IMR-90 (cell line): ENCODE results near the gene MAGOH. TPM values are rescaled to one million over a fixed set of nuclear protein-coding genes. Genes with fewer than 3 reads are reported as not detected.

Experiments
- ATAC-seq: fragments of 200-7000 bp; cut with Tn5 transposase; 2 replicates; pipeline ENCODE4 v1.9.1; 2020; ENCODE audit warnings: low read depth, mild to moderate bottlenecking, moderate library complexity
- Bru-seq: library from RNA; stranded (reverse); fragments of 400-500 nt; gene quantifications from one replicate; lab custom pipeline; 2021; lab: Mats Ljungman, UMichigan
- BruChase-seq, 2 experiments: library from RNA; stranded (reverse); fragments of 400-500 nt; gene quantifications; one replicate each; lab custom pipeline; 2021; lab: Mats Ljungman, UMichigan
- BruUV-seq: library from RNA; stranded (reverse); fragments of 400-500 nt; replicated peaks from 2 replicates; lab custom pipeline; 2021; lab: Mats Ljungman, UMichigan
- CTCF ChIA-PET: fragments of 300-600 bp; formaldehyde crosslinking; extraction: SDS; loops from one replicate; lab custom pipeline; 2021; ENCODE audit warnings: antibody characterized with exemption; lab: Yijun Ruan, JAX
- POLR2A ChIA-PET: fragments of 300-600 bp; sonication (Branson Sonifier 250); formaldehyde crosslinking; loops from one replicate; lab custom pipeline; 2022; ENCODE audit warnings: antibody characterized with exemption; ENCODE audit not compliant: unreplicated experiment; lab: Charles Lee
- DNase-seq: peaks from one replicate; pipeline ENCODE4 v3.0.0; 2013
- H2AFZ ChIP-seq: replicated peaks from 2 replicates; pipeline ENCODE3; 2013; ENCODE audit warnings: low read length, mild to moderate bottlenecking; ENCODE audit not compliant: poor library complexity
- H2AK5ac ChIP-seq: 2 replicates; pipeline ENCODE4 v1.6.1; 2013; ENCODE audit warnings: low read depth, low read length, inconsistent platforms
- H2AK9ac ChIP-seq: replicated peaks from 2 replicates; pipeline ENCODE3; 2013; ENCODE audit warnings: mild to moderate bottlenecking, low read depth, low read length, moderate library complexity; ENCODE audit not compliant: poor library complexity
- H2BK120ac ChIP-seq: 2 replicates; pipeline ENCODE4 v1.6.1; 2013; ENCODE audit warnings: low read depth, low read length, inconsistent platforms
- H2BK15ac ChIP-seq: 3 replicates; pipeline ENCODE4 v1.6.1; 2013; ENCODE audit warnings: low read depth, low read length, inconsistent platforms
- H2BK20ac ChIP-seq: 2 replicates; pipeline ENCODE4 v1.6.1; 2013; ENCODE audit warnings: low read depth, mild to moderate bottlenecking, inconsistent platforms, low read length, moderate library complexity
- H2BK5ac ChIP-seq: 2 replicates; pipeline ENCODE4 v1.6.1; 2013; ENCODE audit warnings: mild to moderate bottlenecking, low read depth, low read length, inconsistent platforms; ENCODE audit not compliant: poor library complexity, severe bottlenecking
- H3K14ac ChIP-seq: replicated peaks from 2 replicates; pipeline ENCODE4 v1.6.1; 2013; ENCODE audit warnings: low read depth, low read length, inconsistent platforms
- H3K18ac ChIP-seq: 2 replicates; pipeline ENCODE4 v1.6.1; 2013; ENCODE audit warnings: low read depth, low read length, control low read depth
- H3K23ac ChIP-seq: 2 replicates; pipeline ENCODE4 v1.6.1; 2013; ENCODE audit warnings: low read depth, low read length, inconsistent platforms
- H3K27ac ChIP-seq: 2 replicates; pipeline ENCODE4 v1.5.1; 2013; ENCODE audit warnings: mild to moderate bottlenecking, control low read depth, low read length; ENCODE audit not compliant: insufficient read depth
- H3K27me3 ChIP-seq: 2 replicates; pipeline ENCODE4 v1.6.1; 2013; ENCODE audit warnings: low read length; ENCODE audit not compliant: control insufficient read depth, insufficient read depth
- H3K36me3 ChIP-seq: 2 replicates; pipeline ENCODE4 v1.6.1; 2013; ENCODE audit warnings: low read length, mixed read lengths; ENCODE audit not compliant: control insufficient read depth, insufficient read depth
- H3K4ac ChIP-seq: 2 replicates; pipeline ENCODE4 v1.6.1; 2013; ENCODE audit warnings: low read depth, low read length, inconsistent platforms
- H3K4me1 ChIP-seq: 2 replicates; pipeline ENCODE4 v1.6.1; 2013; ENCODE audit warnings: low read length, mixed read lengths; ENCODE audit not compliant: control insufficient read depth, insufficient read depth
- H3K4me2 ChIP-seq: 2 replicates; pipeline ENCODE4 v1.6.1; 2013; ENCODE audit warnings: low read depth, mild to moderate bottlenecking, control low read depth, low read length, moderate library complexity
- H3K4me3 ChIP-seq: 2 replicates; pipeline ENCODE4 v1.5.1; 2013; ENCODE audit warnings: low read depth, mild to moderate bottlenecking, control low read depth, low read length, moderate library complexity; ENCODE audit not compliant: insufficient read depth
- H3K56ac ChIP-seq: 2 replicates; pipeline ENCODE4 v1.6.1; 2013; ENCODE audit warnings: low read length, inconsistent platforms; ENCODE audit not compliant: insufficient read depth; ENCODE audit errors: extremely low read depth
- H3K79me1 ChIP-seq, 2 experiments: 2 replicates each; pipeline ENCODE4 v1.6.1; 2013; ENCODE audit warnings: low read length in 2 of 2, inconsistent platforms in 1 of 2, low read depth in 1 of 2
- H3K9ac ChIP-seq: 2 replicates; pipeline ENCODE4 v1.6.1; 2013; ENCODE audit warnings: low read depth, low read length, control low read depth
- H3K9me1 ChIP-seq: 2 replicates; pipeline ENCODE4 v1.6.1; 2013; ENCODE audit warnings: low read length, inconsistent platforms; ENCODE audit not compliant: insufficient read depth
- H3K9me3 ChIP-seq: 2 replicates; pipeline ENCODE4 v1.6.1; 2013; ENCODE audit warnings: low read length; ENCODE audit not compliant: control insufficient read depth, insufficient read depth
- H4K20me1 ChIP-seq: 2 replicates; pipeline ENCODE4 v1.6.1; 2013; ENCODE audit warnings: low read length, inconsistent platforms; ENCODE audit not compliant: insufficient read depth
- H4K5ac ChIP-seq: 2 replicates; pipeline ENCODE4 v1.6.1; 2013; ENCODE audit warnings: mild to moderate bottlenecking, low read depth, low read length, control low read depth
- H4K8ac ChIP-seq, 2 experiments: 2 replicates each; pipeline ENCODE4 v1.6.1; 2013; ENCODE audit warnings: low read depth in 2 of 2, low read length in 2 of 2, control low read depth in 1 of 2, inconsistent platforms in 1 of 2
- H4K91ac ChIP-seq: 2 replicates; pipeline ENCODE4 v1.6.1; 2013; ENCODE audit warnings: low read depth, low read length, inconsistent platforms; ENCODE audit not compliant: insufficient read depth
- BHLHE40 ChIP-seq: fragments of 150-350 bp; IDR thresholded peaks from 2 replicates; pipeline ENCODE4 v1.6.1; 2016; ENCODE audit warnings: mild to moderate bottlenecking, low read depth, low read length
- CEBPB ChIP-seq: IDR thresholded peaks from 2 replicates; pipeline ENCODE4 v1.6.1; 2012; ENCODE audit warnings: low read depth, low read length, improper control_type of control experiment
- CTCF ChIP-seq: conservative IDR thresholded peaks from 2 replicates; pipeline ENCODE4 v1.5.1; 2012; ENCODE audit warnings: mild to moderate bottlenecking, low read depth, low read length, improper control_type of control experiment
- ELK1 ChIP-seq: fragments of 150-350 bp; IDR thresholded peaks from 2 replicates; pipeline ENCODE4 v1.6.1; 2016; ENCODE audit warnings: low read depth, mild to moderate bottlenecking, low read length, moderate library complexity, borderline replicate concordance
- FOS ChIP-seq: fragments of 150-350 bp; IDR thresholded peaks from 2 replicates; pipeline ENCODE4 v1.6.1; 2016; ENCODE audit warnings: low read depth, low read length
- MAFK ChIP-seq: IDR thresholded peaks from 2 replicates; pipeline ENCODE4 v1.6.1; 2012; ENCODE audit warnings: low read depth, low read length, improper control_type of control experiment
- MAZ ChIP-seq: IDR thresholded peaks from 2 replicates; pipeline ENCODE4 v1.6.1; 2012; ENCODE audit warnings: low read depth, mild to moderate bottlenecking, low read length, improper control_type of control experiment, moderate library complexity, borderline replicate concordance
- MXI1 ChIP-seq: IDR thresholded peaks from 2 replicates; pipeline ENCODE4 v1.6.1; 2012; ENCODE audit warnings: low read depth, mild to moderate bottlenecking, low read length, moderate library complexity, borderline replicate concordance
- NFE2L2 ChIP-seq: fragments of 150-350 bp; IDR thresholded peaks from 2 replicates; pipeline ENCODE4 v1.6.1; 2016; ENCODE audit warnings: low read depth, mild to moderate bottlenecking, low read length
- POLR2A ChIP-seq: IDR thresholded peaks from 2 replicates; pipeline ENCODE4 v1.6.1; 2012; ENCODE audit warnings: mild to moderate bottlenecking, low read depth, low read length
- RAD21 ChIP-seq: IDR thresholded peaks from 2 replicates; pipeline ENCODE4 v1.6.1; 2012; ENCODE audit warnings: low read length, improper control_type of control experiment
- RCOR1 ChIP-seq: IDR thresholded peaks from 2 replicates; pipeline ENCODE4 v1.6.1; 2012; ENCODE audit warnings: mild to moderate bottlenecking, low read length, improper control_type of control experiment; ENCODE audit not compliant: insufficient replicate concordance
- WGBS, 2 experiments: methylation state at CpG; one replicate each; pipeline versions ENCODE4 v1.1.5 to v1.1.7; 2013; ENCODE audit warnings: missing lambda C conversion rate in 2 of 2; ENCODE audit not compliant: insufficient read length in 1 of 2; ENCODE audit errors: extremely low coverage in 2 of 2; 5-methylcytosine and 5-hydroxymethylcytosine counted together
- dilution Hi-C: fragments of 300-500 bp; cut with HindIII; formaldehyde crosslinking; loops from one replicate; pipeline ENCODE4 v1.14.3; 2018; ENCODE audit warnings: low sequenced_read_pairs; ENCODE audit not compliant: unreplicated experiment
- in situ Hi-C: fragments of 300-500 bp; cut with MboI; formaldehyde crosslinking; loops from 3 replicates; pipeline ENCODE4 v1.14.3; 2019; ENCODE audit warnings: low sequenced_read_pairs, inconsistent platforms, mixed read lengths
- intact Hi-C: fragments of 100-400 bp; cut with micrococcal nuclease; formaldehyde crosslinking; loops from 2 replicates; pipeline ENCODE4 v1.10.0; 2022
- long read RNA-seq: library from polyadenylated mRNA; unstranded; transcript quantifications from one replicate; pipeline ENCODE4 v2.0.0, GENCODE V29; 2021; ENCODE audit not compliant: unreplicated experiment
- polyA plus RNA-seq, 3 experiments: library from polyadenylated mRNA; depleted of rRNA; stranded (reverse); fragments of >200 nt; gene quantifications; 2 replicates each; pipeline ENCODE4 v1.2.3, GENCODE V29; 2012; ENCODE audit warnings: low replicate concordance in 1 of 3
- total RNA-seq: library from RNA; depleted of rRNA; stranded (reverse); fragments of >200 nt; gene quantifications from 2 replicates; pipeline ENCODE4 v1.2.3, GENCODE V29; 2012; rRNA removed

MAGOH gene
- 3.8 and 26.4 TPM in 2 replicates for total RNA-seq
- polyA plus RNA-seq (2012; rRNA removed), result 19.0 and 26.3 TPM in 2 replicates
- 2.2 and 3.2 TPM in 2 replicates for polyA plus RNA-seq (2012; cell fraction: cytosol; rRNA removed)
- 0.38 and 5.7 TPM in 2 replicates for polyA plus RNA-seq (2012; cell fraction: nucleus; rRNA removed; ENCODE audit: low replicate concordance)
- Bru-seq, nascent RNA, result percentile 89 among the genes with signal in this experiment
- percentile 79 among the genes with signal in this experiment for BruChase-seq, experiment 1, labeled RNA remaining after a 6-hour chase
- percentile 72 among the genes with signal in this experiment for BruChase-seq, experiment 2, labeled RNA remaining after a 2-hour chase
- long read RNA-seq, transcript MAGOH-202 (5 exons, 756 nt), result major isoform, 5 of 10 reads
- long read RNA-seq, partial matches to known transcripts, result 1 of 10 reads
- long read RNA-seq, other reads (novel, unspliced or antisense), result 2 of 10 reads

- peak within 1 kb of the TSS; percentile 100 for H3K4me2 ChIP-seq
- H3K27me3 ChIP-seq, result no peaks in the 10 kb centered on the region
- peak within 1 kb of the TSS; percentile 61 for H3K18ac ChIP-seq
- peak within 1 kb of the TSS; percentile 87 for H3K4me3 ChIP-seq
- H3K9ac ChIP-seq, result peak within 1 kb of the TSS; percentile 75
- dilution Hi-C loops, result no loop called here
- H3K79me1 ChIP-seq, result peaks cover 30 to 42% of the 10 kb centered on the region in 2 experiments
- H2BK120ac ChIP-seq, result peak within 1 kb of the TSS; percentile 69
- intact Hi-C loops, result no loop called here
- H4K91ac ChIP-seq, result peak within 1 kb of the TSS; percentile 88
- peak within 1 kb of the TSS; percentile 24; the same call in 1 of the 3 replicates for H2BK15ac ChIP-seq
- peak within 1 kb of the TSS; percentile 97 for H2AK5ac ChIP-seq
- peak; percentile 98 for ATAC-seq
- CTCF ChIA-PET, result no interaction called here
- H3K9me1 ChIP-seq, result peaks cover 4% of the 10 kb centered on the region; the same call in 1 of the 2 replicates
- H3K36me3 ChIP-seq, result peaks cover 7% of the 10 kb centered on the region
- peak within 1 kb of the TSS; percentile 36 for H2BK5ac ChIP-seq
- H2AK9ac ChIP-seq, result peak within 1 kb of the TSS; percentile 89
- peak; percentile 96 for DNase-seq
- TSS peak; percentile 97 for BruUV-seq
- H4K5ac ChIP-seq, result peak within 1 kb of the TSS; percentile 98
- POLR2A ChIA-PET, result interaction anchor here (0.8 to 1.0 kb wide), 2 partner anchors 10 to 15 kb away, joined by 4 to 25 read pairs; no protein-coding TSS in a partner anchor
- peak within 1 kb of the TSS; percentile 88 for H2AFZ ChIP-seq
- peak within 1 kb of the TSS; percentile 95 for H3K14ac ChIP-seq
- peak within 1 kb of the TSS; percentile 74 for H3K27ac ChIP-seq
- peaks cover 8% of the 10 kb centered on the region for H3K4me1 ChIP-seq
- H2BK20ac ChIP-seq, result 0 out of 2 replicates have a peak within 1 kb of the TSS, but pooled peaks have one; percentile 18
- peak within 1 kb of the TSS; percentile 59 for H3K56ac ChIP-seq
- peak within 1 kb of the TSS; percentile 99 for H4K8ac ChIP-seq
- no peaks in the 10 kb centered on the region; the same call in 1 of the 2 replicates for H4K20me1 ChIP-seq
- peak within 1 kb of the TSS; percentile 79 for H3K23ac ChIP-seq
- no peaks in the 10 kb centered on the region for H3K9me3 ChIP-seq
- H3K4ac ChIP-seq, result peak within 1 kb of the TSS; percentile 95
- 9% methylated on average over 42 of the region's 64 CpGs; no CpG with 5 or more reads in 1 of the 2 experiments for WGBS, 2 experiments
- in situ Hi-C loops, result no loop called here
- TF ChIP-seq POLR2A (peak; percentile 75), ELK1 (0 out of 2 replicates have a peak, but pooled peaks have one; percentile 44), RAD21 (peak; percentile 1; the same call in 1 of the 2 replicates), MAZ (peak; percentile 63; the same call in 1 of the 2 replicates), FOS (no peak), MAFK (no peak), MXI1 (peak; percentile 85), RCOR1 (no peak), CTCF (no peak), BHLHE40 (no peak), NFE2L2 (no peak), CEBPB (peak; percentile 85)
These were observed at the start of gene MAGOH for GRCh38 chr1:53238197-53239155. Gene MAGOH, minus strand, starts transcription at chr1:53238518. Its CDS starts 70 bp downstream, at chr1:53238448.
